Epithelial cell of esophagus (primary cell): ENCODE measurements around the gene ZMIZ1.

Experiments used
- DNase-seq: peaks from one replicate; pipeline ENCODE4 v3.0.0; 2010; ENCODE audit warnings: low read depth
- H3K4me3 ChIP-seq: 2 replicates; pipeline ENCODE4 v1.5.1; 2011; ENCODE audit warnings: mild to moderate bottlenecking, low read length, control low read depth
- TF ChIP-seq, protein P1 (sequence below): IDR thresholded peaks from 2 replicates; pipeline ENCODE4 v1.5.1; 2011; ENCODE audit warnings: low read depth, mild to moderate bottlenecking, low read length, control low read depth, inconsistent platforms; ENCODE audit not compliant: insufficient read depth; ENCODE audit errors: missing control alignments

ZMIZ1 gene

DNA sequence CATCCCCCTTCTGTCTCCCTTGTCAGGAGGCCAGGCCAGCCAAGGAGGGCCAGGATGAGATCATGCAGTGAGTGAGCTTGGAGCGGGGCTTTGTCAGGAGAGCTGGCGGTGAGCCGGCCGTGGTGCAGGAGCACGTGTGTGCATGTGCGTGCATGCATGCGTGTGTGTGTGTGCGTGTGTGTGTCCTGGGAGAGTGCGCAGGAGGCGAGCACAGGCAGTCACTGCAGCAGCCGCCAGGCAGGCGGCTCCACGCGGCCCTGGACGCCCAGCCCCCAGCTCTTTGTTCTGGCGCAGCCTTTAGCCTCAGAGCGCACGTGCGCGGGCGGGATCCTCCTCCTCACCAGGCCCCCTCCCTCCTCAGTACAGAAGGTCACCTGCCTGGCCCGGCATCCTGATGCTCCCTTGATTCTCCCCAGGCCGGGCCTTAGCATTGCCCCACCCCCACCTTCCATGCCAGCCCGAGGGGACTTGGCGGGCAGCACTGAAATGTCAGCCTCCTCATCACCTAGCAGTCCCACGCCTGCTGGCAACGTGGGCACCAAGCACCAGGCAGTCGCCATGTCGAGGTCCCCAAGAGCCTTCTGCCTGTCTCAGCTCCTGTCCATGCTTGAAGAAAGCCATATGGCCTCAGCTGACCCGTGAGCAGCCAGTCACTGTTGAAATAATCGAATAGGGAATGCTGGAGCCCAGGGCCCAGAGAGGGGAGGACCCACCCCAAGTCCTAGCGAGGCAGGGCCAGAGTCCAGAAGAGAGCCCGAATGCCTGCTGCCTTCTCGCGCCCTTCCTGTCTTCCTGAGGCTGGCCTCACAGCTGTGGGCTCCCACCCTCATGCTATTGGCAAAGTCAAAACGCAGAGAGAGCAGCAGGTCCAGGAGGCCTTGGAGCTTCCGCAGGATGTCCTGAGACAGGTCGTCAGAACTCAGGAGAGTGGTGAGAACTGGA lies 152.6 kb downstream of the ZMIZ1 start:
- TF ChIP-seq, protein P1, sequence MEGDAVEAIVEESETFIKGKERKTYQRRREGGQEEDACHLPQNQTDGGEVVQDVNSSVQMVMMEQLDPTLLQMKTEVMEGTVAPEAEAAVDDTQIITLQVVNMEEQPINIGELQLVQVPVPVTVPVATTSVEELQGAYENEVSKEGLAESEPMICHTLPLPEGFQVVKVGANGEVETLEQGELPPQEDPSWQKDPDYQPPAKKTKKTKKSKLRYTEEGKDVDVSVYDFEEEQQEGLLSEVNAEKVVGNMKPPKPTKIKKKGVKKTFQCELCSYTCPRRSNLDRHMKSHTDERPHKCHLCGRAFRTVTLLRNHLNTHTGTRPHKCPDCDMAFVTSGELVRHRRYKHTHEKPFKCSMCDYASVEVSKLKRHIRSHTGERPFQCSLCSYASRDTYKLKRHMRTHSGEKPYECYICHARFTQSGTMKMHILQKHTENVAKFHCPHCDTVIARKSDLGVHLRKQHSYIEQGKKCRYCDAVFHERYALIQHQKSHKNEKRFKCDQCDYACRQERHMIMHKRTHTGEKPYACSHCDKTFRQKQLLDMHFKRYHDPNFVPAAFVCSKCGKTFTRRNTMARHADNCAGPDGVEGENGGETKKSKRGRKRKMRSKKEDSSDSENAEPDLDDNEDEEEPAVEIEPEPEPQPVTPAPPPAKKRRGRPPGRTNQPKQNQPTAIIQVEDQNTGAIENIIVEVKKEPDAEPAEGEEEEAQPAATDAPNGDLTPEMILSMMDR: no peak
- no peak overlapping the region for H3K4me3 ChIP-seq
- peak; percentile 86 for DNase-seq

DNA sequence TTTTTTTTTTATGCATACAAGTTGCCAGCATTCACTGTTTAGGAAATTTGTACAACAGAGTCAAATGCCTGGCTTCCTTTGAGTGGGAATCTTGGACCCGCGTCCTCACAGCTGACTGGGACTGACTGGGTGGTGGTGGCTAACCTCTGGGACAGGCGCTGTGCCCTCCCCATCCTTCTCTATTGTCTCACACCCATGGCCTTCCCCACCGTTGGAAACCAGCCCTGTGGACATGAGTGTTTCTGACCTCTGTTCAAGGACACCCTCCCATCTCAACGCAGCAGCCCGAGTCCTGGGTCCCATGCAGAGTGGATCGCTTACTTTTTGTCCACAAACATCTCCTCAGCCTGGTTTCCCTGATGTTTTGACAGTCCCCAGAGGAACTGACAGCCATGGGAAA lies 153.4 kb downstream of the ZMIZ1 start:
- no peak for DNase-seq
- no peak overlapping the region for H3K4me3 ChIP-seq
- TF ChIP-seq, protein P1: no peak

GRCh38 chr10:79223091-79224048 lies 154.6 kb downstream of the ZMIZ1 start:
- no peak overlapping the region for H3K4me3 ChIP-seq
- DNase-seq: peak; percentile 52
- TF ChIP-seq, protein P1: no peak

- no peak overlapping the region for H3K4me3 ChIP-seq
- TF ChIP-seq, protein P1: no peak
- no peak for DNase-seq
Observed at GRCh38 chr10:79224263-79224949, 155.6 kb downstream of the ZMIZ1 start.

- TF ChIP-seq, protein P1: no peak
- DNase-seq: no peak
- H3K4me3 ChIP-seq: no peak overlapping the region
Observed at GRCh38 chr10:79224992-79225391, 156.2 kb downstream of the ZMIZ1 start.
